OCI-LY1 (cell line): ENCODE measurements around the gene ZNF808.

Source experiments
- EZH2 ChIP-seq: fragments of 200-600 bp; sonication (generic), shearing (Covaris generic); IDR thresholded peaks from 2 replicates; pipeline ENCODE4 v1.8.0; 2017; ENCODE audit warnings: borderline replicate concordance, mixed run types, mild to moderate bottlenecking, antibody characterized with exemption, low read length, moderate library complexity, mixed read lengths
- TF ChIP-seq, protein P1 (sequence below): fragments of 200-600 bp; sonication (generic), shearing (Covaris generic); IDR thresholded peaks from 2 replicates; pipeline ENCODE4 v1.5.1; 2017; ENCODE audit warnings: mild to moderate bottlenecking, antibody characterized with exemption, low read length, moderate library complexity, mixed read lengths

DNA sequence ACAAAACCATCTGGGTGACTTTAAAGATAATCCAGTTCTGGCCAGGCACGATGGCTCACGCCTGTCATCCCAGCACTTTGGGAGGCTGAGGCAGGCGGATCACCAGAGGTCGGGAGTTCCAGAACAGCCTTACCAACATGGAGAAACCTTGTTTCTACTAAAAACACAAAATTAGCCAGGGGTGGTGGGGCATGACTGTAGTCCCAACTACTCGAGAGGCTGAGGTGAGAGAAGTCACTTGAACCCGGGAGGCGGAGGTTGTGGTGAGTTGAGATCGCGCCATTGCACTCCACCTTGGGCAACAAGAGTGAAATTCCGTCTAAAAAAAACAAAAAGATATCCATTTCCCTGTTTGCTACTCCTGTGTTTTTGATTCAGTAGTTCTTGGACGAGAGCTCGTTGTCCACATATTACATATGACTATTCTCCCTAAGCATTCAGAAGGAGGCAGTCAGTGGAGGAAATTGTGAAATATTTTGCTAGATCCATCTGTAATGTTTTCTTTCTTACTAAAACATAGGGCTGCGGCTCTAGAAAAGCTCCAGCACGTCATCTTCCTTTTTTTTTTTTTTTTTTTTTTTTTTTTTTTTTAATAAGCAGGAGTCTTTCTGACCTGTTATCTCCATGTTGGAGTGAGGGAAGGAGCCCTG lies 76.2 kb downstream of the ZNF808 start:
- TF ChIP-seq EZH2 = no peak
- TF ChIP-seq, protein P1, sequence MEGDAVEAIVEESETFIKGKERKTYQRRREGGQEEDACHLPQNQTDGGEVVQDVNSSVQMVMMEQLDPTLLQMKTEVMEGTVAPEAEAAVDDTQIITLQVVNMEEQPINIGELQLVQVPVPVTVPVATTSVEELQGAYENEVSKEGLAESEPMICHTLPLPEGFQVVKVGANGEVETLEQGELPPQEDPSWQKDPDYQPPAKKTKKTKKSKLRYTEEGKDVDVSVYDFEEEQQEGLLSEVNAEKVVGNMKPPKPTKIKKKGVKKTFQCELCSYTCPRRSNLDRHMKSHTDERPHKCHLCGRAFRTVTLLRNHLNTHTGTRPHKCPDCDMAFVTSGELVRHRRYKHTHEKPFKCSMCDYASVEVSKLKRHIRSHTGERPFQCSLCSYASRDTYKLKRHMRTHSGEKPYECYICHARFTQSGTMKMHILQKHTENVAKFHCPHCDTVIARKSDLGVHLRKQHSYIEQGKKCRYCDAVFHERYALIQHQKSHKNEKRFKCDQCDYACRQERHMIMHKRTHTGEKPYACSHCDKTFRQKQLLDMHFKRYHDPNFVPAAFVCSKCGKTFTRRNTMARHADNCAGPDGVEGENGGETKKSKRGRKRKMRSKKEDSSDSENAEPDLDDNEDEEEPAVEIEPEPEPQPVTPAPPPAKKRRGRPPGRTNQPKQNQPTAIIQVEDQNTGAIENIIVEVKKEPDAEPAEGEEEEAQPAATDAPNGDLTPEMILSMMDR = no peak
